HG03064 (cell line): Measurements from ENCODE around the gene METTL25.

ENCODE experiments used
- ATAC-seq: cut with Tn5 transposase; IDR thresholded peaks from one replicate; pipeline ENCODE4 v1.9.1; 2021; ENCODE audit warnings: low read depth; ENCODE audit not compliant: unreplicated experiment

The METTL25 gene

GRCh38 chr12:82468563-82468962, 110.2 kb downstream of the METTL25 start:
- no peak for ATAC-seq

DNA sequence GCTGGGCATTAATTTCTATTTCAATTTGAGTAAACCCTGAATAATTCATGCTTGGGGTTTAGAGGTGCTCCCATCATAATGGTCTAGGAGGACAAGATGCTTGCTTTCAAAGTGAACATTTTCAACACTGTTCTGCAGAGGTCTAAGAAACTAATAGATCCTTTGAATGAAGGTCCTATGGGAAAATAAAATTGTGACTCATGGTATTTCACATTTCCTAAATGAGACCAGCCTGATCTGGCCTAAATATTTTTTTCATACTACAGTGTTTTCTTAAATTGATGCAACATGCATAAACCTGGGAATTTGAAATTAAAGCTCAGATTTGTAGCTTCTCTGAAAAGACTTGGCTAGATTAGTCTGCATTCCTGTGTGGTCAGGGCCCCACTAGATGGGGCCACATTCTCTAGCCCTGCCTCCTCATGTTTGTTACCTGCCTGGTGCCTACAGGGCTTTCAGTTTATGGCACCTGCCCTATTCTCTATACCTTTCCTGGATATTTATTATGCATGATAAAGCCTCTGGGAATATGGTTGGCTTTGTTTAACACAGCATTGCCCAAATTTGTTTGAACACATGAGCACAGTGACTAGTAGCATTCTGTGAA, 112.7 kb downstream of the METTL25 start:
- ATAC-seq, result no peak

- ATAC-seq, result no peak
Measured at GRCh38 chr12:82473111-82473754, 114.9 kb downstream of the METTL25 start.

DNA sequence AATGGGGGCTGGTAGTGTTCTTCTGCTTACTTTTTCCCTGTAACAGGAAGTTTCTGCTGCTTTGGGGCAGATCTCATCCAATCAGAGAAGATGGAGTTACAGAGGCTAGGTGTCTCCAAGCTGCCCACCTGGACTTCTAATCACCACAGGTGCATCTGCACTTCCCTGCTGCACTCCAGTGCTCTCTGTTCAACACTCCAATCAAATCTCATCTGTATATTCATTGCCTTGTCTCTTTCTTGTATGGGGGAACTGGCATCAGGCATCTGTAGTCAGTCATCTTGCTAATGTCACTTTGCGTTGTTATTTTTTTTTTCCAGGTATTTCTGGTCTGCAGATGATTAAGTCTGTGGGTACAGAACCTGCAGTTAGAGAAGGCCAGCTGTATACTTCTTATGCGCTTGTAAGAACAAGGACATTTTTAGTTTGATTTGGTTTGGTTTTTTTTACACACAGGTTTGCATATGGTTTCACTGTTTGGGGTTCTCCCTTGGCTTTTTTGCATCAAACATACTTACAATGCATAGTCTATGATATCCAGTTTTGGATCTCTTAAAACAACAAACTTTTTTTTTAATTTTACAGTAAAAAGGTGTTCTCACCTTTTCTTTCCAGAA, 116.0 kb downstream of the METTL25 start:
- ATAC-seq, result peak; percentile 78

DNA sequence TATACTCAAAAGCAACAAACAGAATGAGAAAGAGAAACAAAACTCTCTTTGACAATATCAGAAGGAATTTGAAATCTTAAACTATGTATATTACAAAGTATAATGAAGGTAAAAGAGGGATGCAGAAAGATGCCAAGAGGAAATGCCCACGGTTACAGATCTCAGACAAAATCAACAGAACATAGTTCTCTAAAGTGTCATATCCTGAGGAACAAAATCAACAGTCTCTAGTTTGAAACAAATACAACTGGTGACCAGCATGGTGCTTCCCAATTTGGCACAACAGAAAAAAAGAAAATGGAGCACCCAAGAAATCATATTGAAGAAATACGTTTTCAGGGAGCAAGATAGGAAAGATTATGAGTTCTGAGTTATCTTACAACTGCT, 116.5 kb downstream of the METTL25 start:
- no peak for ATAC-seq

DNA sequence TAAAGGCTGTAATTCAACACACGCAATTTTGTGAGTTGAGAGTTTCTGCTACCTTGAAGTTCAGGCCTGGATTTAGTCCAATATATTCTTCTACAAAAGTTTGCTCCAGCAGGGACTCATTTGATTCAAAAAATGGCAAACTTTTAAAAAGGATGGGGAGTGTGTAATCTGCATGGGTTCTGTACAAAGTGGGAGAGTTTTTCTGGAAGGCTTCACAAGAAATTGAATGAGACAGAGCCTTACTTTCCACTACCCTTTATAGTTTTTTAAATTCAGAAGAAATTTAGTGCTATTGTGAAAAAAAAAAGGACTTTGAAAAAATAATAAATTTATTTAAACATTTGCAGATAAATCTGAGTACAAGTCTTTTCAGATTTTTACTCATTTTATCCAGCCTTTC, 116.9 kb downstream of the METTL25 start:
- no peak for ATAC-seq

GRCh38 chr12:82476511-82476910, 118.2 kb downstream of the METTL25 start:
- ATAC-seq, result no peak

DNA sequence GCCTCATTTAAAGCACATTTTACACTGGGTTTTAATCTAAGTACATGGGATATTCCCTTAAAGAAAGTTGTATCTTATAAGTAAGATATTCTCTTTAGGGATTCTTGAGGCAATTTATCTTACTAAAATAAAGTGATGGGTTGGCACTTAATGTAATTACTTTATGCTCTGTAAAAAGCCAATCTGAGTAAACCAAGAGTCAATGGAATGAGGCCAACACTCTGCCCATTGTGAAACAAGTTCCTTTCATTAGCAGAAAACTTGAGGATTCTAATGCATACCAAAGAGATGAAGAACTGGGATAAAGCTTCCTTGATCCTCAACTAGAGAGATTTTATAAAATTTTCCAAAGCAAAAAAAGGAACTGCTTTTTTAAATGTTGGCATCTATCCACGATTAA, 121.2 kb downstream of the METTL25 start:
- ATAC-seq, result no peak

GRCh38 chr12:82480606-82481005, 122.3 kb downstream of the METTL25 start:
- ATAC-seq, result no peak

DNA sequence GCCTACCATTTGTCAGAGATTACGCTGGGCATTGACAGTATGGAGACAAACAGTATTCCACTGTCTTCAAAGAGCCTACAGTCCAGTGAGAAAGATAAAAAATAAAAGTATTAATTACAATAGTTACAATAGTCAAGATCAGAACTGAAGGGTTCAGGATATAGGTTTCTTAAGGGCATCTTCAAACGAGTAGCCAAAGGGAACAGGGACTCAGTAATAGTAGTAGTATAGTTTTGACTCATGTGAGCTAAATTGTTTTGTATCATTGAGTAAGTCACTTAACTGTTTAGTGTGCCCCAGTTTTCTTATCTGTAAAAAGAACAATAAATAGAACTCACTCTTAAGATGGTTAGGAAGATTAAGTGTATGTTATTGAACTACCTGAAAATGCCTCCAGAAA, 123.6 kb downstream of the METTL25 start:
- ATAC-seq, result no peak

DNA sequence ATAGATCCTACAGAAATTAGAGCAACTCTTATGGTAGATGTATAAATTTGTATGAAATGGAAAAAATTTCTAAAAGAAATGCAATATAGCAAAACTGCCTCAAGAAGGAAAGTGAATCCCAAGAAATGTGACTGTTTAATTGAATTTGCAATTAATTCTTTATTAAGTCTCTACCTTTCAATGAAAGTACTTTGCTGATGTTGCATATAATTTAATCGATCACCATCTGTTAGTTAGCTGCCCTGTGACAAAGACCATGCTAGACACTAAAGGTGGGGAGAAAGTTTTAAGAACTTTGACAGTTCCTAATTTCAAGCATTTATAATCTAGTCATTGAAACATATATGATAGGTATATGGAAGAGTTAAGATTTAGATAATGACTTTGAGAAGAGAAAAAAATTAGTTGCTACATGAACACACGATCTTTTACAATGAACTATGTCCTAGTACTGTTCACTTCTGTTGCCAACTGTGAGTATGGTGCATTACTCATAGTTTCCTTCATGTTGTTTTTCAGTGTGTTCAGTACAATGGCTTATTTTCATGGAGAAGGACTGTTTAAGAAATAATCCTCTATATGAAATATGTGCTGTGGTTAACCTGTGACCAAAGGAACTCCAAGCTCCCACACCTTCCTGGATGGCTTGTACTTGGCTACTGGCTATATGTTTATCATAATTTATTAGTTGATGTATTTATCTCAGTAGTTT, 128.4 kb downstream of the METTL25 start:
- no peak for ATAC-seq

- ATAC-seq, result no peak
Measured at GRCh38 chr12:82504409-82504808, 146.1 kb downstream of the METTL25 start.

GRCh38 chr12:82505150-82505549, 146.8 kb downstream of the METTL25 start:
- ATAC-seq, result no peak

GRCh38 chr12:82507686-82508085, 149.4 kb downstream of the METTL25 start:
- no peak for ATAC-seq

GRCh38 chr12:82510386-82510785, 152.1 kb downstream of the METTL25 start:
- ATAC-seq, result no peak

DNA sequence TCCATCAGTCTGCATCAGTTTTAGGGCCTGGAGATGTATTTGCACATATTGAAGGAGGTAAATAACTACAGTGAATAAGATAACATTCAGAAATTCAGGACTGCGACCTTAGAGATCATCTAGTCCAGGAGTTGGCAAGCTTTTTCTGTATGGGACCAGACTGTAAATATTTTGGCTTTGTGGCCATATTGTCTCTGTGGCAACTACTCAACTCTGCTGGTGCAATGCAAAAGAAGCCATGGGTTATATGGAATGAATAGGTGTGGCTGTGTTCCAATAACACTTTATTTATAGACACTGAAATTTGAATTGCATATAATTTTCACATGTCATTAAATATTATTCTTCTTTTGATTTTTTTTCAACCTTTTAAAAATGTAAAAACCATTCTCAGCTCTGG, 156.6 kb downstream of the METTL25 start:
- no peak for ATAC-seq

DNA sequence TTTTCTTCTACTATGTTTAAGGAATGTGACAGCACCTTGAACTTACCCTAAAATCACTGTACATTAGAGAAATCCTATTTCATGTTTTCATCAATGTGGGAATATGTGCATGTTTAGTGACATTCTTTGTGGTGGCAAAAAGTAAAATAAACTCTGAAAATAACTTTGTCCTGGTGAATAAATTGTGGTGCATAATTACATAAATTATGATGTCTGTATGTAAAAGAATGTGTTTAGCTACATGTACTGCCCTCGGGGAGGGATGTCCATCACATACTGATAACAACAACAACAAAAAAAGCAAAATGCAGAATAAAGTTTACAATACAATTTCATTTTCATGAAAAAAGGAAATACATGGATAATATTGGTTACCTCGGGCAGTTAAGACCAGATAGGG, 157.3 kb downstream of the METTL25 start:
- no peak for ATAC-seq

DNA sequence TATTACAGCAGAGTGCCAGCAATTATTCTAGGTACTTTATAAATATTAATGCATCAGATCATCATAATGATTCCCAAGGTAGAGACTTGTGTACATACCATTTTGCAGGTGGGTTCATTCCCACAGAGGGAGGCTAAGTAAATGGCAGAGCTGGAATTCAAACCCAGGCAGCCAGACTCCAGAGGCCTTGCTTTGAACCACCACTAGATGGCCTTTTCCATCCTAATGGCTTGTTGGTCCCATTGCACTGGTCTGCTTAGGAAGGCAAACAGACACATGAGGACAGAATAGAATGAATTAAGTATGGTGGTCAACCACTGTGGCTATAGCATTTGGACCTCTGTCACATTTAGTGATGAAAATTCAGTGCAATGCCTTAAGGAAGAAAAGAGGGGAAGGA, 158.7 kb downstream of the METTL25 start:
- peak; percentile 83 for ATAC-seq

GRCh38 chr12:82517808-82518207, 159.5 kb downstream of the METTL25 start:
- no peak for ATAC-seq

DNA sequence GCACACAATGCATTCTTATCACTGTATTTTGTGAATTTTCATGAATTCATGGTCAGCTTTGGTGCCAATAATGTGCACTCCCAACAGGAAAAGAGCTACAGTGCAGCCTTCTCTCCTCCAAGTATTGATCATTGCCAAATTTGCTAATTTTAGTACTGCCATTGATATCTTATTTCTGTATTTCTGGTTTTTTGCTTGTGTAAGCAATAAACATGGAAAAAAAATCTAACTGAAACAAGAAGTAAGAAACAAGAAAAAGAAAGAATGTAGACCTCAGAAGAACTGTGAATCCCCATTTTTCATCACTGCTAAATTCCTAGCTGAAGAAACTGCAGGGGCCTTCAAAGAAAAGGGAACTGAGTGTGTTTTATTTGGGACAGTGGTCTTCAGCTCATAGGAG, 161.2 kb downstream of the METTL25 start:
- ATAC-seq, result no peak

DNA sequence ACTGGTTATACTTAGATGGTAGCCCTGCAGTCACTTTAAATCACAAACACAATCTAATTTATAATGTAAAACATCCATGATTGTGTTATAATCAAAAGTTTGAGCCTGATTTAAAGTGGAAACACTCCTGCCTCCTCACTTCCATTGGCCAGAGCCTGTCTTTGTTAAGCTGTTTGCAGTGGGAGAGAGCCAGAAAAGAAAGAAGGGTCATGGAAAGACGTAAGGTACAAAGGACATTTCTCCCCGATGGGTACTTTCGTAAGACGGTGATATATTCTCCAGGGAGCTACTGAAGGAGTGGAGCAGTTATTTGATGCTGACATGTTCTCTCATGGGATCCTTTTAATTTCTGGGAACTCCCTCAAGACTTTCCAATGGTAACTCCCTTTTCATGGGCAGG, 164.0 kb downstream of the METTL25 start:
- ATAC-seq, result no peak

GRCh38 chr12:82522762-82523161, 164.4 kb downstream of the METTL25 start:
- ATAC-seq, result no peak
